DMS114 treated with DMSO at 0.1 percent for 48 hours (cell line): ENCODE measurements around the gene NUP85.
A peak's percentile ranks its signal among the peaks of the same experiment; 100 is the strongest.
"Not testable (repeated sequence)": the region's sequence is repeated elsewhere in the genome, so short reads cannot be mapped to it uniquely, and the experiment has no call there.

Source experiments
- DNase-seq: peaks from one replicate; lab custom pipeline; 2025; ENCODE audit not compliant: unreplicated experiment; lab: John Stamatoyannopoulos, UW

Gene NUP85

GRCh38 chr17:75199886-75200618 lies 5.4 kb upstream of the NUP85 start:
- DNase-seq, result no peak

GRCh38 chr17:75205793-75206163 lies 299 bp downstream of the NUP85 start:
- no peak for DNase-seq

GRCh38 chr17:75207050-75207407 lies 1.6 kb downstream of the NUP85 start:
- not testable (repeated sequence) for DNase-seq

GRCh38 chr17:75207760-75208159 lies 2.3 kb downstream of the NUP85 start:
- no peak for DNase-seq

DNA sequence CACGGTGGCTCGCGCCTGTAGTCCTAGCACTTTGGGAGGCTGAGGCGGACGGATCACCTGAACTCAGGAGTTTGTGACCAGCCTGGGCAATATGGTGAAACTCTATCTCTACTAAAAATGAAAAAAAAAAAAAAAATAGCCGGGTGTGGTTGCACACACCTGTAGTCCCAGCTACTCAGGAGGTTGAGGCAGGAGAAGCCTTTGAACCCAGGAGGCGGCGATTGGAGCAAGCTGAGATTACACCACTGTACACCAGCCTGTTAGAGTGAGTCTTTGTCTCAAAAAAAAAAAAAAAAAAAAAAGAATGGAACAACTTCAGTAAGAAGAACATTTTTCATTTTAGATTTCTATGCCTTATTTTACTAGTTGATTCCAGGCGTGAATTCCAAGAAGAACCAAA lies 2.7 kb downstream of the NUP85 start:
- no peak for DNase-seq

DNA sequence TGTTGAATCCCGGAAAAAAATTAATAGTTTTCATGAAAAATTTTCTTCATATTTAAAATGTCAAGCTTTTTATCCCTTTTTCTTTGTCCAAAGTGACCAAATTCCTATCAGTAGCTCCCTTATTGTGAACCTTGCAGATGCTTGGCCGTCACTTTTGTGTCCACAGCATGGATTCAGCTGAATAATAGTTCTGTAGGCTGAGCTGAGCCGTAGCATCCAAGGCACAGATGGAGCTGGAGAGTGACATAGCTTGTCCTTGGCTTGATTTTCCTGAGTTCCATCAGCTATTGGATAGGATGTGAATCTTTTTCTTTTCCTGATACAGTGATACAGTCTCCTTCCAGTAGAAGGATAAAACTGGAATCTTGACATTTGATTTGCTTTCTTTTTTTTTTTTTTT lies 3.6 kb downstream of the NUP85 start:
- no peak for DNase-seq

DNA sequence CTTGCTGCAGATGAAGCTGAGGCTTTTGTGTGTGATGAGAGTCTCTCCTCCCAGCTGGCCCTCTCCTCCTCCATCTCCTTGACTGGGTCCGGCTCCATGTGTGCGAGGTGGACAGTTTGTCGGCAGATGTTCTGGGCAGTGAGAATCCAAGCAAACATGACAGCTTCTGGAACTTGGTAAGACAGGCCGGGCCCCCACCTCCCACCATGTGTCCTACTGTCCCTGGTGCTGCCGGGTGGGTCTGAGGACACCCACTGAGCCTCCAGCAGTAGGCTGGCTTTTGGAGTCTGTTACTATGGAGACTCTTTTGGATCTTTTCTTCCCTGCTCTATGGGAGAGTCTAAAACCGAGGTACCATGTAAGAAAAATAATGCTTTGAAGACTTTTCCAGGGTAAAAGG lies 12.7 kb downstream of the NUP85 start:
- no peak for DNase-seq

DNA sequence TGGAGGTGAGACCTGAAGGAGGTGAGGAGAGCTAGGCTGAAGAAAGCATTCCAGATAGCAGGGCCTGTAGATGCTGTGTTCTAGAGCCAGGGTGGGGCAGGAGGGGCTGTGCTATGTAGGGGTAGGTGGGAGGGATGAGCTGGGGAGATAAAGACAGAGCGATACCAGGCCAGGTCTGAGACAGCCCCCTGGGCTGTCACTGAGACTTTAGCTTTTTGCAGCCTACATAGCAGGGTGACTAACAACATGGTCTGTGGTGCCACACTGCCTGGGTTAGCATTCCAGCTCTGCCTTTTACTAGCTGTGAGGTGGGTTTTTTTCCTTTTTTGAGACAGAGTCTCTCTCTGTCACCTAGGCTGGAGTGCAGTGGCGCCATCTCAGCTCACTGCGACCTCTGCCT lies 14.3 kb downstream of the NUP85 start:
- no peak for DNase-seq

- no peak for DNase-seq
These were observed 19.5 kb downstream of the NUP85 start for GRCh38 chr17:75225016-75225415.

DNA sequence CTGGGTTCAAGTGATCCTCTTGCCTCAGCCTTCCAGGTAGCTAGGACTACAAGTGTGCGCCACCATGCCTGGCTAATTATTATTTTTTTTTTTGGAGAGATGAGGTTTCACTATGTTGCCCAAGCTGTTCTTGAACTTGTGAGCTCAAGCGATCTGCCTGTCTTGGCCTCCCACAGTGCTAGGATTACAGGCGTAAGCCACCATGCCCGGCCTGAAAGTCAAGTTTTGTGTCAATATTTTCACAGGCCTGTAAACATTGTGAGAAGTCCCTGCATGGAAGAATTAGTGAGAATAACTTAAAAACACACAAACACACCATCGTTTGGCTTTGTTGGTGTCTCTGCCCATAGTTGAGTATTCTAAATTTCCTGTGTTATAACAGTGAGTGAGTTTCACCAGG lies 22.2 kb downstream of the NUP85 start:
- no peak for DNase-seq

GRCh38 chr17:75228305-75228704 lies 22.8 kb downstream of the NUP85 start:
- no peak for DNase-seq

- no peak for DNase-seq
These were observed 23.4 kb downstream of the NUP85 start for GRCh38 chr17:75228847-75229246.

GRCh38 chr17:75231071-75231470 lies 25.6 kb downstream of the NUP85 start:
- no peak for DNase-seq

GRCh38 chr17:75231741-75232464 lies 26.4 kb downstream of the NUP85 start:
- DNase-seq, result no peak

- DNase-seq, result no peak
These were observed 27.3 kb downstream of the NUP85 start for GRCh38 chr17:75232786-75233185.

- DNase-seq, result no peak
These were observed 31.9 kb downstream of the NUP85 start for GRCh38 chr17:75237100-75238014.

GRCh38 chr17:75238020-75238580 lies 32.6 kb downstream of the NUP85 start:
- DNase-seq, result no peak

- peak; percentile 27 for DNase-seq
These were observed 33.3 kb downstream of the NUP85 start for GRCh38 chr17:75238684-75239191.

GRCh38 chr17:75239214-75239613 lies 33.7 kb downstream of the NUP85 start:
- DNase-seq, result no peak

DNA sequence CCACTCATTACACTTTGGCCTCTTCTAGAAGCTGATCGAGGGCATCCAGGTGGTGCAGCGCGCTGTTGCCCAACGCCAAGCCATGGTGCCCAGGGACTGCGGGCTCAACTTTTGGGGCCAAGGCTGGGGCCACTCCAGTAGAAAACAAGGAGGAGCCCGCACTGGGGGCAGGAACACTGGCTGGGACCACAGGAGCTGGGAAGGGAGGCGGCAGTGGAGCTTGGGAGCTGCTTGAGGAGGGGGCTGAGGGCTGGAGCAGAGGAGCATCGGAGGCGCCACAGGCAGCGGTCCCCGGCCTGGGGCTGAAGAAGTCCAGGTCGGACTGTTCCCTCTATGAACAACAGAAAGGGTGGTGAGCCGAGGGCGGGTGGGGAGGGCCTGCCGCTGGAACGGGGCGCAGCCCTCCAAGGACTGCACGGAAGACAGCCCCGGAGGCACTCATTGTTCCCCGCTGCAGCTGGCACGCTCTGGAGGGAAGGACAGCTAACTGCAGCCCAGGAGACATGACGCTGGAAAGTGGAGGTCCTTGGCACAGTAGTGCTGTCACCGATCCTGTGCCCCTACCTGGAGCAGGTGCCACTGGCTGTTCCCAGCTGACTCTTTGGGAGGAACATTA lies 34.4 kb downstream of the NUP85 start:
- DNase-seq, result no peak
